HG03095 (cell line): ENCODE measurements around the gene KBTBD13.

Source experiments
- ATAC-seq: cut with Tn5 transposase; IDR thresholded peaks from one replicate; pipeline ENCODE4 v1.9.1; 2021; ENCODE audit warnings: moderate library complexity; ENCODE audit not compliant: unreplicated experiment

The KBTBD13 gene

DNA sequence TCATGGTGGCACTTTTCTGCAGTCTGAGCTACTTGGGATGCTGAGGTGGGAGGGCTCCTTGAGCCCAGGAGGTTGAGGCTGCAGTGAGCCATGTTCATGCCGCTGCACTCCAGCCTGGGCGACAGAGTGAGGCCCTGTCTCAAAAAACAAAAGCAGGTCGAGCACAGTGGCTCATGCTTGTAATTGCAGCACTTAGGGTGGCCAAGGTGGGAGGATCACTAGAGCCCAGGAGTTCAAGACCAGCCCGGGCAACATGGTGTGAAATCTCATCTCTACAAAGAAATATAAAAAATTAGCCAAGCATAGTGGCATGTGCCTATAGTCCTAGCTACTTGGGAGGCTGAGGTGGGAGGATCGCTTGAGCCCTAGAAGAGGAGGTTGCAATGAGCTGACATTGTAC, 28.5 kb downstream of the KBTBD13 start:
- no peak for ATAC-seq

DNA sequence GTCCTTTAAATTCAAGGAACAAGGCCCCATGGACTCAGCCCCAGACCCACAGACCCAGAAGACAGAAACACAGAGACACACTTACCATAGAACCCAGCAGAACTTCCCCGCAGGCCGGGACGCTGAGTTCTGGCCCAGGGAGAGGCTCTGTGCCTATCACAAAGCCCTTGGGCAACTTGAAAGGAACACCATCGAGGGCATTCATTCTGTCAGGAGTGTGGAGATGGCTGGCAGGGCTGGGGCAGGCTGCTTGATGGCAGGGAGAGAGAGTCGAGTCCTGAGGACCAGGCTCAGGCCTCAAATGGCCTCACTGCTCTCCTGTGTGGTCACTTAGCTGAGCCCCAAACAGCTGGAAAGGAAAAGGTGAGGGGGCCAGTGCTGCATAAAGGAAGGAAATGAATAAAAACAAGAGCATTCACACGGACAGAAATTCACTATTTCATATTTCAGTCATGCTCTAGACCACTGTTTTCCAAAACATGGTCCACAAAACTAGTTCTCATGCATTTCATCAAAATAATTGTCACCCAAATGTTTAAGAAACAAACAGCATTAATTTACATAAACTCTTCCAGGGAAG, 29.6 kb downstream of the KBTBD13 start:
- ATAC-seq: no peak

DNA sequence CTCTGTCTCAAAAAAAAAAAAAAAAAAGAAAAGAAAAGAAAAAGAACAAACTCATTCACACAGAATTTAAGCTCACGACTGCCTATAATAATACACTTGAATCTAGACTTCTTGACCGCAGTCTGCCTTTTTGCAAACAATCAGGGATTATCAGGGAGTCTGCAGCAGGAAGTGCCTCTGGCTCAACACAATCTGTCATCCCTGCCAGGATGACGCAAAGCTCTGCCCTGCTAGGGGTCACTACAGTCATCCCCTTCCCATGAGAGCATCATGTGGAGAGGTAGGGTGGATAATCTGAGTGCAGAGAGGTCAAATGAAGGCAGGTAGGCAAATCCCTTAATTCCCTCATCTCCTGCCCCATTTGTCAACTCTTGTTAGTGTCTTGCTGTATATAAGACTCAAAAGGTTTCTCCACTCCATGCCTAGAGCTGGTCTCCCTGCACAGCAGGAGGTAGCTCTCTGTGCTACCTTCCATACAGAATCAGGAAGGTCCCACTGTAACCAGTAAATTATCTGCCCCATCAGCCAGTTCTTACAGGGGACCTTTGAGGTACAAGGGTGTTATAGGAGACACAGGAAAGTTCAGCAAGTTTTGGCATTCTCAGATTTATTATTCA, 34.2 kb downstream of the KBTBD13 start:
- ATAC-seq: no peak

DNA sequence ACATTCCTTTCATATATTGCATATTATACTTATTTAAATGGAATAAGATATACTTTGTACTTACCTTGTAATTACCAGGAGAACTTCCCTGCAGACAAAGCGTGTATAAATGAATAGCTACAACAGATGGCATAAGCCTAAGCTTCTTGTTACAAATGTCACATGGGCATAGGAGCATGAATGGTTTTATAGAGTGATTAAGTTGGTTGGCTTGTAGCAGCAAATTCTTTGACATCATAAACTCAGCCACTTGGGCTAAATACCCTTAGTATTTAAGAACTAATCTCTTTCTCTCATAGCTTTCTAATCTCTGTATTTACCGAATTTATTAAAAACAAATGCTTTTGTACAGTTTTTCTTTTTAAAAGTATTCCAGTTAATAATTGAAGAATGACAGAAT, 38.5 kb downstream of the KBTBD13 start, which contains the start of gene UBAP1L:
TSS of gene UBAP1L (minus strand) at position 115 of the 400 bp plus-strand sequence. CDS start 8,985 bp downstream, outside the sequence.
- ATAC-seq: no peak

DNA sequence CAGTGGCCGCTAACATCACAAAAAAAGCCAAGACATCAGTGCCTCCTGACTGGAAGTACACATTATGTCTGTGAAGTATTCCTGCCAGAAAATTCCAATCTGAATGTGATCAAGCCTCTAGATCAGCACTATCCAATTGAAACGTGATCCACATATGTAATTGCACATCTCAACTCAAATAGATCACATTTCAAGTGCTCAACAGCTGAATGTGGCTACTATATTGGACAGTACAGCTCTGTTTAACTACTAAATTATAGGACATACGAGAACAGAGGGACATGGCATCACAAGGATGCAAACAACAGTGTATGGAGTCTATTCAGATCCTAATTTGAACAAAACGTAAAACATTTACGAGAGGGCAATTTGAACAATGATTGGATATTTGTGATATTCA, 39.0 kb downstream of the KBTBD13 start:
- ATAC-seq: no peak
